IMR-90 (cell line): Measurements from ENCODE around the gene YIPF6. TPM values are rescaled to one million over a fixed set of nuclear protein-coding genes. Genes with fewer than 3 reads are reported as not detected.

Source experiments
- ATAC-seq: fragments of 200-7000 bp; cut with Tn5 transposase; 2 replicates; pipeline ENCODE4 v1.9.1; 2020; ENCODE audit warnings: low read depth, mild to moderate bottlenecking, moderate library complexity
- BruUV-seq: library from RNA; stranded (reverse); fragments of 400-500 nt; replicated peaks from 2 replicates; lab custom pipeline; 2021; lab: Mats Ljungman, UMichigan
- CTCF ChIA-PET: fragments of 300-600 bp; formaldehyde crosslinking; extraction: SDS; loops from one replicate; lab custom pipeline; 2021; ENCODE audit warnings: antibody characterized with exemption; lab: Yijun Ruan, JAX
- POLR2A ChIA-PET: fragments of 300-600 bp; sonication (Branson Sonifier 250); formaldehyde crosslinking; loops from one replicate; lab custom pipeline; 2022; ENCODE audit warnings: antibody characterized with exemption; ENCODE audit not compliant: unreplicated experiment; lab: Charles Lee
- DNase-seq: peaks from one replicate; pipeline ENCODE4 v3.0.0; 2013
- H2AFZ ChIP-seq: replicated peaks from 2 replicates; pipeline ENCODE3; 2013; ENCODE audit warnings: low read length, mild to moderate bottlenecking; ENCODE audit not compliant: poor library complexity
- H2AK5ac ChIP-seq: 2 replicates; pipeline ENCODE4 v1.6.1; 2013; ENCODE audit warnings: low read depth, low read length, inconsistent platforms
- H2AK9ac ChIP-seq: replicated peaks from 2 replicates; pipeline ENCODE3; 2013; ENCODE audit warnings: mild to moderate bottlenecking, low read depth, low read length, moderate library complexity; ENCODE audit not compliant: poor library complexity
- H2BK120ac ChIP-seq: 2 replicates; pipeline ENCODE4 v1.6.1; 2013; ENCODE audit warnings: low read depth, low read length, inconsistent platforms
- H2BK15ac ChIP-seq: 3 replicates; pipeline ENCODE4 v1.6.1; 2013; ENCODE audit warnings: low read depth, low read length, inconsistent platforms
- H2BK20ac ChIP-seq: 2 replicates; pipeline ENCODE4 v1.6.1; 2013; ENCODE audit warnings: low read depth, mild to moderate bottlenecking, inconsistent platforms, low read length, moderate library complexity
- H2BK5ac ChIP-seq: 2 replicates; pipeline ENCODE4 v1.6.1; 2013; ENCODE audit warnings: mild to moderate bottlenecking, low read depth, low read length, inconsistent platforms; ENCODE audit not compliant: poor library complexity, severe bottlenecking
- H3K14ac ChIP-seq: replicated peaks from 2 replicates; pipeline ENCODE4 v1.6.1; 2013; ENCODE audit warnings: low read depth, low read length, inconsistent platforms
- H3K18ac ChIP-seq: 2 replicates; pipeline ENCODE4 v1.6.1; 2013; ENCODE audit warnings: low read depth, low read length, control low read depth
- H3K23ac ChIP-seq: 2 replicates; pipeline ENCODE4 v1.6.1; 2013; ENCODE audit warnings: low read depth, low read length, inconsistent platforms
- H3K27ac ChIP-seq: 2 replicates; pipeline ENCODE4 v1.5.1; 2013; ENCODE audit warnings: mild to moderate bottlenecking, control low read depth, low read length; ENCODE audit not compliant: insufficient read depth
- H3K27me3 ChIP-seq: 2 replicates; pipeline ENCODE4 v1.6.1; 2013; ENCODE audit warnings: low read length; ENCODE audit not compliant: control insufficient read depth, insufficient read depth
- H3K36me3 ChIP-seq: 2 replicates; pipeline ENCODE4 v1.6.1; 2013; ENCODE audit warnings: low read length, mixed read lengths; ENCODE audit not compliant: control insufficient read depth, insufficient read depth
- H3K4ac ChIP-seq: 2 replicates; pipeline ENCODE4 v1.6.1; 2013; ENCODE audit warnings: low read depth, low read length, inconsistent platforms
- H3K4me1 ChIP-seq: 2 replicates; pipeline ENCODE4 v1.6.1; 2013; ENCODE audit warnings: low read length, mixed read lengths; ENCODE audit not compliant: control insufficient read depth, insufficient read depth
- H3K4me2 ChIP-seq: 2 replicates; pipeline ENCODE4 v1.6.1; 2013; ENCODE audit warnings: low read depth, mild to moderate bottlenecking, control low read depth, low read length, moderate library complexity
- H3K4me3 ChIP-seq: 2 replicates; pipeline ENCODE4 v1.5.1; 2013; ENCODE audit warnings: low read depth, mild to moderate bottlenecking, control low read depth, low read length, moderate library complexity; ENCODE audit not compliant: insufficient read depth
- H3K56ac ChIP-seq: 2 replicates; pipeline ENCODE4 v1.6.1; 2013; ENCODE audit warnings: low read length, inconsistent platforms; ENCODE audit not compliant: insufficient read depth; ENCODE audit errors: extremely low read depth
- H3K79me1 ChIP-seq, 2 experiments: 2 replicates each; pipeline ENCODE4 v1.6.1; 2013; ENCODE audit warnings: low read length in 2 of 2, inconsistent platforms in 1 of 2, low read depth in 1 of 2
- H3K9ac ChIP-seq: 2 replicates; pipeline ENCODE4 v1.6.1; 2013; ENCODE audit warnings: low read depth, low read length, control low read depth
- H3K9me1 ChIP-seq: 2 replicates; pipeline ENCODE4 v1.6.1; 2013; ENCODE audit warnings: low read length, inconsistent platforms; ENCODE audit not compliant: insufficient read depth
- H3K9me3 ChIP-seq: 2 replicates; pipeline ENCODE4 v1.6.1; 2013; ENCODE audit warnings: low read length; ENCODE audit not compliant: control insufficient read depth, insufficient read depth
- H4K20me1 ChIP-seq: 2 replicates; pipeline ENCODE4 v1.6.1; 2013; ENCODE audit warnings: low read length, inconsistent platforms; ENCODE audit not compliant: insufficient read depth
- H4K5ac ChIP-seq: 2 replicates; pipeline ENCODE4 v1.6.1; 2013; ENCODE audit warnings: mild to moderate bottlenecking, low read depth, low read length, control low read depth
- H4K8ac ChIP-seq, 2 experiments: 2 replicates each; pipeline ENCODE4 v1.6.1; 2013; ENCODE audit warnings: low read depth in 2 of 2, low read length in 2 of 2, control low read depth in 1 of 2, inconsistent platforms in 1 of 2
- H4K91ac ChIP-seq: 2 replicates; pipeline ENCODE4 v1.6.1; 2013; ENCODE audit warnings: low read depth, low read length, inconsistent platforms; ENCODE audit not compliant: insufficient read depth
- BHLHE40 ChIP-seq: fragments of 150-350 bp; IDR thresholded peaks from 2 replicates; pipeline ENCODE4 v1.6.1; 2016; ENCODE audit warnings: mild to moderate bottlenecking, low read depth, low read length
- CEBPB ChIP-seq: IDR thresholded peaks from 2 replicates; pipeline ENCODE4 v1.6.1; 2012; ENCODE audit warnings: low read depth, low read length, improper control_type of control experiment
- CHD1 ChIP-seq: IDR thresholded peaks from 2 replicates; pipeline ENCODE4 v1.6.1; 2012; ENCODE audit warnings: low read depth, low read length, improper control_type of control experiment
- FOS ChIP-seq: fragments of 150-350 bp; IDR thresholded peaks from 2 replicates; pipeline ENCODE4 v1.6.1; 2016; ENCODE audit warnings: low read depth, low read length
- MAFK ChIP-seq: IDR thresholded peaks from 2 replicates; pipeline ENCODE4 v1.6.1; 2012; ENCODE audit warnings: low read depth, low read length, improper control_type of control experiment
- MAZ ChIP-seq: IDR thresholded peaks from 2 replicates; pipeline ENCODE4 v1.6.1; 2012; ENCODE audit warnings: low read depth, mild to moderate bottlenecking, low read length, improper control_type of control experiment, moderate library complexity, borderline replicate concordance
- MXI1 ChIP-seq: IDR thresholded peaks from 2 replicates; pipeline ENCODE4 v1.6.1; 2012; ENCODE audit warnings: low read depth, mild to moderate bottlenecking, low read length, moderate library complexity, borderline replicate concordance
- NFE2L2 ChIP-seq: fragments of 150-350 bp; IDR thresholded peaks from 2 replicates; pipeline ENCODE4 v1.6.1; 2016; ENCODE audit warnings: low read depth, mild to moderate bottlenecking, low read length
- POLR2A ChIP-seq: IDR thresholded peaks from 2 replicates; pipeline ENCODE4 v1.6.1; 2012; ENCODE audit warnings: mild to moderate bottlenecking, low read depth, low read length
- RAD21 ChIP-seq: IDR thresholded peaks from 2 replicates; pipeline ENCODE4 v1.6.1; 2012; ENCODE audit warnings: low read length, improper control_type of control experiment
- RCOR1 ChIP-seq: IDR thresholded peaks from 2 replicates; pipeline ENCODE4 v1.6.1; 2012; ENCODE audit warnings: mild to moderate bottlenecking, low read length, improper control_type of control experiment; ENCODE audit not compliant: insufficient replicate concordance
- RFX5 ChIP-seq: IDR thresholded peaks from 2 replicates; pipeline ENCODE4 v1.8.0; 2012; ENCODE audit warnings: low read depth, mild to moderate bottlenecking, low read length, moderate library complexity
- SMC3 ChIP-seq: fragments of 150-350 bp; IDR thresholded peaks from 2 replicates; pipeline ENCODE4 v1.6.1; 2016; ENCODE audit warnings: low read depth, mild to moderate bottlenecking, antibody characterized with exemption, low read length, moderate library complexity
- WGBS, 2 experiments: methylation state at CpG; one replicate each; pipeline versions ENCODE4 v1.1.5 to v1.1.7; 2013; ENCODE audit warnings: missing lambda C conversion rate in 2 of 2; ENCODE audit not compliant: insufficient read length in 1 of 2; ENCODE audit errors: extremely low coverage in 2 of 2; 5-methylcytosine and 5-hydroxymethylcytosine counted together
- dilution Hi-C: fragments of 300-500 bp; cut with HindIII; formaldehyde crosslinking; loops from one replicate; pipeline ENCODE4 v1.14.3; 2018; ENCODE audit warnings: low sequenced_read_pairs; ENCODE audit not compliant: unreplicated experiment
- in situ Hi-C: fragments of 300-500 bp; cut with MboI; formaldehyde crosslinking; loops from 3 replicates; pipeline ENCODE4 v1.14.3; 2019; ENCODE audit warnings: low sequenced_read_pairs, inconsistent platforms, mixed read lengths
- intact Hi-C: fragments of 100-400 bp; cut with micrococcal nuclease; formaldehyde crosslinking; loops from 2 replicates; pipeline ENCODE4 v1.10.0; 2022
- polyA plus RNA-seq, 3 experiments: library from polyadenylated mRNA; depleted of rRNA; stranded (reverse); fragments of >200 nt; gene quantifications; 2 replicates each; pipeline ENCODE4 v1.2.3, GENCODE V29; 2012; ENCODE audit warnings: low replicate concordance in 1 of 3
- total RNA-seq: library from RNA; depleted of rRNA; stranded (reverse); fragments of >200 nt; gene quantifications from 2 replicates; pipeline ENCODE4 v1.2.3, GENCODE V29; 2012
- TF ChIP-seq, protein P1 (sequence below): conservative IDR thresholded peaks from 2 replicates; pipeline ENCODE4 v1.5.1; 2012; ENCODE audit warnings: mild to moderate bottlenecking, low read depth, low read length, improper control_type of control experiment
- TF ChIP-seq, protein P2 (sequence below): fragments of 150-350 bp; IDR thresholded peaks from 2 replicates; pipeline ENCODE4 v1.6.1; 2017; ENCODE audit warnings: mild to moderate bottlenecking, antibody characterized with exemption, low read length, low read depth
- TF ChIP-seq, protein P3 (sequence below): fragments of 150-350 bp; IDR thresholded peaks from 2 replicates; pipeline ENCODE4 v1.6.1; 2016; ENCODE audit warnings: low read depth, mild to moderate bottlenecking, low read length, moderate library complexity, borderline replicate concordance

YIPF6 gene
- total and polyA plus RNA-seq, 2 of the 4 experiments (the other 2 are of a cell fraction) = 9.7 to 22.4 TPM

DNA sequence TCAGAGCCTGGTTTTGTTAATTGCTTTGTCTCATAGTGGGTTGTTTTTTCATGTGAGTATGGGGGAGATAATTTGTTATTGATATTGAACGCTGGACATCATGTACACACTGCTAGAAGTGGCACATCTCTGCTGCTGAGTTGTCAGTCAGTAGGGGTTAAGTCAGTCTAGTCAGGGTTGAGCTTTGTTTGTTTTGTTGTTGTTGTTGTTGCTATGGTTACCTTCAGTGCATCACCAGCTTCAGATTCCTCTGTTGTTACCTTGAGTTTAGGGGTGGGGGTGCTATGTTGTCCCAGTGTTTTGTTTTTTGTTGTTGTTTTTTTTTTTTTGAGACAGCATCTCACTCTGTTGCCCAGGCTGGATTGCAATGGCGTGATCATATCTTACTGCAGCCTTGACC lies 9.9 kb downstream of the YIPF6 start:
- Histone ChIP-seq H3K9me3 (no peaks in the 10 kb centered on the region), H3K56ac (no peak overlapping the region), H3K36me3 (peaks cover 3% of the 10 kb centered on the region; the same call in 1 of the 2 replicates), H3K14ac (no peak overlapping the region), H2BK5ac (no peak overlapping the region), H2BK15ac (no peak overlapping the region), H4K5ac (no peak overlapping the region), H4K91ac (no peak overlapping the region), H2AK5ac (no peak overlapping the region), H3K23ac (no peak overlapping the region), H3K4ac (no peak overlapping the region), H3K18ac (no peak overlapping the region), H2AFZ (no peak overlapping the region), H3K9ac (no peak overlapping the region), H3K27ac (no peak overlapping the region), H4K8ac (no peak overlapping the region), H2BK120ac (no peak overlapping the region), H2BK20ac (no peak overlapping the region), H3K4me3 (no peak overlapping the region), H3K27me3 (no peaks in the 10 kb centered on the region; the same call in 1 of the 2 replicates), H4K20me1 (peaks cover 24% of the 10 kb centered on the region), H3K79me1 (peaks cover 3 to 20% of the 10 kb centered on the region in 2 experiments; a peak in 2 of 4 replicates), H3K4me1 (no peaks in the 10 kb centered on the region), H3K4me2 (no peak overlapping the region), H2AK9ac (no peak overlapping the region), H3K9me1 (0 out of 2 replicates have a peak, but pooled peaks cover 2% of the 10 kb centered on the region)
- CTCF ChIA-PET = no interaction called here
- DNase-seq (no peak), ATAC-seq (no peak)
- POLR2A ChIA-PET = no interaction called here
- dilution Hi-C loops = no loop called here
- intact Hi-C loops = no loop called here
- in situ Hi-C loops = no loop called here
- no peak for TF ChIP-seq RFX5
- TF ChIP-seq MXI1 = no peak
- TF ChIP-seq POLR2A = no peak
- no peak for TF ChIP-seq MAFK
- TF ChIP-seq CHD1 = no peak
- no peak for TF ChIP-seq SMC3
- no peak for TF ChIP-seq FOS
- TF ChIP-seq, protein P1, sequence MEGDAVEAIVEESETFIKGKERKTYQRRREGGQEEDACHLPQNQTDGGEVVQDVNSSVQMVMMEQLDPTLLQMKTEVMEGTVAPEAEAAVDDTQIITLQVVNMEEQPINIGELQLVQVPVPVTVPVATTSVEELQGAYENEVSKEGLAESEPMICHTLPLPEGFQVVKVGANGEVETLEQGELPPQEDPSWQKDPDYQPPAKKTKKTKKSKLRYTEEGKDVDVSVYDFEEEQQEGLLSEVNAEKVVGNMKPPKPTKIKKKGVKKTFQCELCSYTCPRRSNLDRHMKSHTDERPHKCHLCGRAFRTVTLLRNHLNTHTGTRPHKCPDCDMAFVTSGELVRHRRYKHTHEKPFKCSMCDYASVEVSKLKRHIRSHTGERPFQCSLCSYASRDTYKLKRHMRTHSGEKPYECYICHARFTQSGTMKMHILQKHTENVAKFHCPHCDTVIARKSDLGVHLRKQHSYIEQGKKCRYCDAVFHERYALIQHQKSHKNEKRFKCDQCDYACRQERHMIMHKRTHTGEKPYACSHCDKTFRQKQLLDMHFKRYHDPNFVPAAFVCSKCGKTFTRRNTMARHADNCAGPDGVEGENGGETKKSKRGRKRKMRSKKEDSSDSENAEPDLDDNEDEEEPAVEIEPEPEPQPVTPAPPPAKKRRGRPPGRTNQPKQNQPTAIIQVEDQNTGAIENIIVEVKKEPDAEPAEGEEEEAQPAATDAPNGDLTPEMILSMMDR = no peak
- TF ChIP-seq RCOR1 = no peak
- TF ChIP-seq BHLHE40 = no peak
- TF ChIP-seq RAD21 = no peak
- no peak for TF ChIP-seq NFE2L2
- TF ChIP-seq CEBPB = no peak
- TF ChIP-seq, protein P2, sequence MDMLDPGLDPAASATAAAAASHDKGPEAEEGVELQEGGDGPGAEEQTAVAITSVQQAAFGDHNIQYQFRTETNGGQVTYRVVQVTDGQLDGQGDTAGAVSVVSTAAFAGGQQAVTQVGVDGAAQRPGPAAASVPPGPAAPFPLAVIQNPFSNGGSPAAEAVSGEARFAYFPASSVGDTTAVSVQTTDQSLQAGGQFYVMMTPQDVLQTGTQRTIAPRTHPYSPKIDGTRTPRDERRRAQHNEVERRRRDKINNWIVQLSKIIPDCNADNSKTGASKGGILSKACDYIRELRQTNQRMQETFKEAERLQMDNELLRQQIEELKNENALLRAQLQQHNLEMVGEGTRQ = no peak
- no peak for TF ChIP-seq MAZ
- TF ChIP-seq, protein P3, sequence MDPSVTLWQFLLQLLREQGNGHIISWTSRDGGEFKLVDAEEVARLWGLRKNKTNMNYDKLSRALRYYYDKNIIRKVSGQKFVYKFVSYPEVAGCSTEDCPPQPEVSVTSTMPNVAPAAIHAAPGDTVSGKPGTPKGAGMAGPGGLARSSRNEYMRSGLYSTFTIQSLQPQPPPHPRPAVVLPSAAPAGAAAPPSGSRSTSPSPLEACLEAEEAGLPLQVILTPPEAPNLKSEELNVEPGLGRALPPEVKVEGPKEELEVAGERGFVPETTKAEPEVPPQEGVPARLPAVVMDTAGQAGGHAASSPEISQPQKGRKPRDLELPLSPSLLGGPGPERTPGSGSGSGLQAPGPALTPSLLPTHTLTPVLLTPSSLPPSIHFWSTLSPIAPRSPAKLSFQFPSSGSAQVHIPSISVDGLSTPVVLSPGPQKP = no peak
- 40% methylated on average over 1 of the region's 2 CpGs; no CpG with 5 or more reads in 1 of the 2 experiments for WGBS, 2 experiments
- no TSS peak for BruUV-seq
